Mesendoderm (in vitro differentiated cells): ENCODE measurements around the gene YIF1A.

ENCODE experiments used
- DNase-seq: peaks from one replicate; pipeline ENCODE4 v3.0.0; 2013
- H2AK5ac ChIP-seq: 2 replicates; pipeline ENCODE4 v1.6.1; 2013; ENCODE audit warnings: low read length, inconsistent platforms
- H2BK120ac ChIP-seq: 2 replicates; pipeline ENCODE4 v1.6.1; 2013; ENCODE audit warnings: low read depth, mild to moderate bottlenecking, low read length, moderate library complexity, mixed read lengths
- H2BK15ac ChIP-seq: replicated peaks from 2 replicates; pipeline ENCODE4 v1.6.1; 2013; ENCODE audit warnings: low read depth, mild to moderate bottlenecking, moderate library complexity
- H2BK5ac ChIP-seq: 2 replicates; pipeline ENCODE4 v1.6.1; 2013; ENCODE audit warnings: low read length, inconsistent platforms
- H3K18ac ChIP-seq: 2 replicates; pipeline ENCODE4 v1.6.1; 2013; ENCODE audit warnings: mild to moderate bottlenecking, low read length, mixed read lengths
- H3K23ac ChIP-seq: one replicate; pipeline ENCODE4 v1.6.1; 2013; ENCODE audit warnings: low read length
- H3K27ac ChIP-seq: 2 replicates; pipeline ENCODE4 v1.5.1; 2013; ENCODE audit warnings: low read depth, mild to moderate bottlenecking, inconsistent platforms, low read length, moderate library complexity
- H3K27me3 ChIP-seq: 2 replicates; pipeline ENCODE4 v1.6.1; 2013; ENCODE audit warnings: low read length, control low read depth, mild to moderate bottlenecking, inconsistent platforms; ENCODE audit not compliant: insufficient read depth, poor library complexity
- H3K36me3 ChIP-seq: 2 replicates; pipeline ENCODE4 v1.6.1; 2013; ENCODE audit warnings: low read length, inconsistent platforms; ENCODE audit not compliant: control insufficient read depth, insufficient read depth
- H3K4ac ChIP-seq: one replicate; pipeline ENCODE4 v1.6.1; 2013; ENCODE audit warnings: low read depth, mild to moderate bottlenecking, low read length, moderate library complexity
- H3K4me1 ChIP-seq: 2 replicates; pipeline ENCODE4 v1.6.1; 2013; ENCODE audit warnings: low read depth, low read length, inconsistent platforms; ENCODE audit not compliant: control insufficient read depth
- H3K4me2 ChIP-seq: 2 replicates; pipeline ENCODE4 v1.6.1; 2013; ENCODE audit warnings: low read length
- H3K4me3 ChIP-seq: 2 replicates; pipeline ENCODE4 v1.5.1; 2013; ENCODE audit warnings: mild to moderate bottlenecking, low read length
- H3K56ac ChIP-seq: one replicate; pipeline ENCODE4 v1.6.1; 2013; ENCODE audit warnings: low read length
- H3K79me1 ChIP-seq: 2 replicates; pipeline ENCODE4 v1.6.1; 2013; ENCODE audit warnings: low read length, inconsistent platforms
- H3K79me2 ChIP-seq: 2 replicates; pipeline ENCODE4 v1.6.1; 2013; ENCODE audit warnings: mild to moderate bottlenecking, low read length; ENCODE audit not compliant: control insufficient read depth, insufficient read depth
- H3K9ac ChIP-seq: 2 replicates; pipeline ENCODE4 v1.6.1; 2013; ENCODE audit warnings: low read length, inconsistent platforms
- H4K5ac ChIP-seq: one replicate; pipeline ENCODE4 v1.6.1; 2013; ENCODE audit warnings: low read length
- H4K8ac ChIP-seq: one replicate; pipeline ENCODE4 v1.6.1; 2013; ENCODE audit warnings: low read depth, mild to moderate bottlenecking, control low read depth, low read length, moderate library complexity
- WGBS: extraction: QIAGEN DNeasy Blood & Tissue Kit; methylation state at CpG from one replicate; pipeline ENCODE4 v1.1.7; 2013; ENCODE audit warnings: low lambda C conversion rate, missing lambda C conversion rate; ENCODE audit not compliant: insufficient coverage; ENCODE audit errors: extremely low coverage; 5-methylcytosine and 5-hydroxymethylcytosine counted together

Gene YIF1A

GRCh38 chr11:66317322-66317722 is 28.4 kb upstream of the YIF1A start:
- H2AK5ac ChIP-seq = no peak overlapping the region
- no peak overlapping the region for H4K8ac ChIP-seq
- DNase-seq = peak; percentile 48
- H3K18ac ChIP-seq = peak overlapping the region; percentile 62
- H3K4me1 ChIP-seq = peaks cover 16% of the 10 kb centered on the region
- WGBS = no CpG with 5 or more reads among the region's 14 CpGs
- peak overlapping the region; percentile 37 for H2BK5ac ChIP-seq
- peak overlapping the region; percentile 77 for H3K56ac ChIP-seq
- peak overlapping the region; percentile 25 for H3K9ac ChIP-seq
- no peak overlapping the region for H3K23ac ChIP-seq
- no peaks in the 10 kb centered on the region for H3K27me3 ChIP-seq
- no peaks in the 10 kb centered on the region for H3K79me1 ChIP-seq
- H4K5ac ChIP-seq = no peak overlapping the region
- no peaks in the 10 kb centered on the region for H3K36me3 ChIP-seq
- no peak overlapping the region for H2BK120ac ChIP-seq
- H3K4ac ChIP-seq = peak overlapping the region; percentile 75
- no peaks in the 10 kb centered on the region for H3K79me2 ChIP-seq
- peak overlapping the region; percentile 18 for H3K4me2 ChIP-seq
- H3K4me3 ChIP-seq = no peak overlapping the region
- no peak overlapping the region for H2BK15ac ChIP-seq
- peak overlapping the region; percentile 7 for H3K27ac ChIP-seq

- WGBS = no CpG with 5 or more reads among the region's 29 CpGs
- Histone ChIP-seq H3K56ac (peak within 1 kb of the TSS; percentile 77), H3K27ac (peak within 1 kb of the TSS; percentile 7)
Observed at GRCh38 chr11:66316849-66317251, 27.9 kb upstream of the YIF1A start, which contains the start of gene CD248. Gene CD248 (minus strand): TSS chr11:66317044. CDS start chr11:66317027, 17 bp downstream.

GRCh38 chr11:66315921-66316811 is 27.2 kb upstream of the YIF1A start:
- no CpG with 5 or more reads among the region's 52 CpGs for WGBS
- H2BK120ac ChIP-seq = no peak overlapping the region
- H3K4me1 ChIP-seq = peaks cover 16% of the 10 kb centered on the region
- H3K4me2 ChIP-seq = no peak overlapping the region
- H3K18ac ChIP-seq = no peak overlapping the region
- H3K79me1 ChIP-seq = no peaks in the 10 kb centered on the region
- H3K27ac ChIP-seq = no peak overlapping the region
- no peak overlapping the region for H2AK5ac ChIP-seq
- H3K79me2 ChIP-seq = no peaks in the 10 kb centered on the region
- H3K23ac ChIP-seq = no peak overlapping the region
- H2BK5ac ChIP-seq = no peak overlapping the region
- no peak for DNase-seq
- H2BK15ac ChIP-seq = no peak overlapping the region
- H3K27me3 ChIP-seq = no peaks in the 10 kb centered on the region
- no peak overlapping the region for H4K8ac ChIP-seq
- peak overlapping the region; percentile 59 for H3K9ac ChIP-seq
- no peak overlapping the region for H3K4ac ChIP-seq
- no peaks in the 10 kb centered on the region for H3K36me3 ChIP-seq
- H3K56ac ChIP-seq = peak overlapping the region; percentile 76
- H4K5ac ChIP-seq = no peak overlapping the region
- no peak overlapping the region for H3K4me3 ChIP-seq

More at GRCh38 chr11:66316849-66317251, 27.9 kb upstream of the YIF1A start, which contains the start of gene CD248:
- H2BK5ac ChIP-seq = peak within 1 kb of the TSS; percentile 37
- H2BK15ac ChIP-seq = no peak within 1 kb of the TSS
- no peak within 1 kb of the TSS for H2AK5ac ChIP-seq
- H3K4me2 ChIP-seq = peak within 1 kb of the TSS; percentile 18
- no peaks in the 10 kb centered on the region for H3K79me1 ChIP-seq
- H4K5ac ChIP-seq = no peak within 1 kb of the TSS
- H3K9ac ChIP-seq = peak within 1 kb of the TSS; percentile 59
- no peaks in the 10 kb centered on the region for H3K79me2 ChIP-seq
- H4K8ac ChIP-seq = no peak within 1 kb of the TSS
- no peak within 1 kb of the TSS for H3K4me3 ChIP-seq
- no peaks in the 10 kb centered on the region for H3K36me3 ChIP-seq
- H3K27me3 ChIP-seq = no peaks in the 10 kb centered on the region
- no peak within 1 kb of the TSS for H2BK120ac ChIP-seq
- no peak within 1 kb of the TSS for H3K23ac ChIP-seq
- H3K4me1 ChIP-seq = peaks cover 16% of the 10 kb centered on the region
- peak within 1 kb of the TSS; percentile 62 for H3K18ac ChIP-seq
- peak; percentile 70 for DNase-seq
- peak within 1 kb of the TSS; percentile 75 for H3K4ac ChIP-seq

- no peak overlapping the region for H3K4ac ChIP-seq
- no peak overlapping the region for H3K9ac ChIP-seq
- no peak overlapping the region for H3K4me2 ChIP-seq
- no peak overlapping the region for H3K4me3 ChIP-seq
- no peaks in the 10 kb centered on the region for H3K27me3 ChIP-seq
- no peak overlapping the region for H3K27ac ChIP-seq
- H3K18ac ChIP-seq = no peak overlapping the region
- no peaks in the 10 kb centered on the region for H3K36me3 ChIP-seq
- DNase-seq = no peak
- H2BK15ac ChIP-seq = no peak overlapping the region
- H4K5ac ChIP-seq = no peak overlapping the region
- H3K79me1 ChIP-seq = no peaks in the 10 kb centered on the region
- H2AK5ac ChIP-seq = no peak overlapping the region
- H2BK120ac ChIP-seq = no peak overlapping the region
- H3K23ac ChIP-seq = no peak overlapping the region
- no peak overlapping the region for H3K56ac ChIP-seq
- no peak overlapping the region for H4K8ac ChIP-seq
- WGBS = no CpG with 5 or more reads among the region's 14 CpGs
- H2BK5ac ChIP-seq = no peak overlapping the region
- H3K4me1 ChIP-seq = peaks cover 16% of the 10 kb centered on the region
- H3K79me2 ChIP-seq = no peaks in the 10 kb centered on the region
Observed at GRCh38 chr11:66315498-66315885, 26.5 kb upstream of the YIF1A start.

- H3K79me2 ChIP-seq = no peaks in the 10 kb centered on the region
- H2BK15ac ChIP-seq = no peak overlapping the region
- no peak overlapping the region for H3K18ac ChIP-seq
- DNase-seq = no peak
- WGBS = no CpG with 5 or more reads among the region's 17 CpGs
- H3K27me3 ChIP-seq = no peaks in the 10 kb centered on the region
- no peaks in the 10 kb centered on the region for H3K79me1 ChIP-seq
- no peak overlapping the region for H2BK120ac ChIP-seq
- H2AK5ac ChIP-seq = no peak overlapping the region
- H3K4me1 ChIP-seq = peaks cover 16% of the 10 kb centered on the region
- H3K56ac ChIP-seq = no peak overlapping the region
- no peak overlapping the region for H4K5ac ChIP-seq
- H3K9ac ChIP-seq = no peak overlapping the region
- H2BK5ac ChIP-seq = no peak overlapping the region
- no peak overlapping the region for H3K27ac ChIP-seq
- no peaks in the 10 kb centered on the region for H3K36me3 ChIP-seq
- H3K23ac ChIP-seq = no peak overlapping the region
- H3K4me2 ChIP-seq = no peak overlapping the region
- H3K4ac ChIP-seq = no peak overlapping the region
- no peak overlapping the region for H3K4me3 ChIP-seq
- no peak overlapping the region for H4K8ac ChIP-seq
Observed at GRCh38 chr11:66314561-66315497, 25.9 kb upstream of the YIF1A start.
